ENCODE measurements around the gene MYO10. TPM values are rescaled to one million over a fixed set of nuclear protein-coding genes. Genes with fewer than 3 reads are reported as not detected.

Gene MYO10
- total and polyA plus RNA-seq, 2 of the 8 experiments (the other 6 are each of a cell fraction or from before 2014, with no cell fraction given): 21.5 to 107 TPM

DNA sequence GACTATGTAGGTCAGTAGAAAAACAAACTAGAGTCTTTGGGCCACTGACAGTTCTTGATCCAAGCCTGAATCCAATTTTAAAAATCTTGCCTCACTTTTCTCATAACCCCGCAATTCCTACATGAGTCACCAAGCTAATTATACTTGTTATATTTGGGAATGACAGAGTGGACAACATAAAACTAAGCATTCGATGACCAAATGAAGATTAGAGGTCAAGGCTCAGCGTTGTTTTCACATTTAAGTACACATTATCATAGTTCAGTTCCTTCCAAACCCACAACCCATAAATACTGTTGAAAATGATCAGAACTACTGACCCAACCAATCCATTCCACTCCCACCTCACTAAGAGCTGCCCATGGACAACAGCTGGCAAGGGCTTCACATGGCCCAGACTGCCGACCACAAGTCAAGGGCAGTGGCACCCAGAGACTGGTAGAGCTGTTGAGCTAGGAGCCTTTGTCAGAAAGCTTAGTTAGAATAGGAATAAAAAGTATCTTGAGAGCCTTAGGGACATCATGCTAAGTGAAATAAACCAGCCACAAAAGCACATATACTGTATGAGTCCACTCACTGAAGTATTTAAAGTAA, 64.2 kb downstream of the MYO10 start (continued):
- TF ChIP-seq EZH2 (IDR thresholded peaks at IDR 0.05; ENCODE audit: low read depth, low read length, severe bottlenecking): no peak
- TF ChIP-seq MAFK (IDR thresholded peaks at IDR 0.05; ENCODE audit: low read depth, low read length): no peak
- no peak for TF ChIP-seq JUN (IDR thresholded peaks at IDR 0.05; ENCODE audit: low read depth, low read length)
- no peak for TF ChIP-seq SAP30 (IDR thresholded peaks at IDR 0.05; ENCODE audit: insufficient read depth, insufficient replicate concordance, low read length)
- TF ChIP-seq, protein P1, sequence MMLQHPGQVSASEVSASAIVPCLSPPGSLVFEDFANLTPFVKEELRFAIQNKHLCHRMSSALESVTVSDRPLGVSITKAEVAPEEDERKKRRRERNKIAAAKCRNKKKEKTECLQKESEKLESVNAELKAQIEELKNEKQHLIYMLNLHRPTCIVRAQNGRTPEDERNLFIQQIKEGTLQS (IDR thresholded peaks at IDR 0.05; ENCODE audit: insufficient read depth, low read depth, low read length): no peak
- no peak for TF ChIP-seq RAD21 (IDR thresholded peaks at IDR 0.05 in 1 of 2, conservative IDR thresholded peaks at IDR 0.05 in 1 of 2; ENCODE audit: low read depth in 2 of 2, low read length in 2 of 2)
- no peak for TF ChIP-seq EGR1 (IDR thresholded peaks at IDR 0.05; ENCODE audit: borderline replicate concordance, low read depth, low read length)
- TF ChIP-seq JUND (IDR thresholded peaks at IDR 0.05; ENCODE audit: low read length): no peak
